ENCODE data around the gene KRT86. TPM values are rescaled to one million over a fixed set of nuclear protein-coding genes. Genes with fewer than 3 reads are reported as not detected.

The KRT86 gene
- total and polyA plus RNA-seq, 2 experiments from 2014 or later: 0.16 TPM; not detected in 1

GRCh38 chr12:52243856-52244614 lies 30.4 kb upstream of the KRT86 start:
- no peak overlapping the region for H3K4me3 Mint-ChIP-seq
- DNase-seq (ENCODE audit: low spot score): no peak
- peaks cover 22% of the 10 kb centered on the region for H3K27me3 Mint-ChIP-seq (ENCODE audit: insufficient read depth, low read depth, poor library complexity)
- Histone ChIP-seq H3K4me3 (no peak overlapping the region), H3K27ac (ENCODE audit: low read depth) (no peak overlapping the region), H3K27me3 (ENCODE audit: insufficient read depth) (0 out of 2 replicates have a peak, but pooled peaks cover under 1% of the 10 kb centered on the region), H3K79me2 (replicated peaks; ENCODE audit: insufficient read depth) (no peaks in the 10 kb centered on the region), H4K20me1 (replicated peaks; ENCODE audit: insufficient read depth) (no peaks in the 10 kb centered on the region), H3K9me2 (ENCODE audit: insufficient read depth) (no peaks in the 10 kb centered on the region), H3K36me3 (ENCODE audit: insufficient read depth) (no peaks in the 10 kb centered on the region), H3K4me1 (ENCODE audit: insufficient read depth) (no peaks in the 10 kb centered on the region), H3F3A (replicated peaks; ENCODE audit: low read depth) (no peaks in the 10 kb centered on the region), H2AFZ (no peak overlapping the region), H3K4me2 (no peak overlapping the region)
- H3K4me1 Mint-ChIP-seq: peaks cover 35% of the 10 kb centered on the region
- ATAC-seq: no peak
- TF ChIP-seq ZNF114 (CRISPR knock-in tag; IDR thresholded peaks at IDR 0.05) (no peak), CREB1 (CRISPR knock-in tag; IDR thresholded peaks at IDR 0.05; ENCODE audit: low read depth) (no peak), POLR2AphosphoS5 (IDR thresholded peaks at IDR 0.05; ENCODE audit: low read depth) (no peak), CTCF (conservative IDR thresholded peaks at IDR 0.05; ENCODE audit: low read depth in 2 of 2) (no peak)
- TF ChIP-seq, protein P1, sequence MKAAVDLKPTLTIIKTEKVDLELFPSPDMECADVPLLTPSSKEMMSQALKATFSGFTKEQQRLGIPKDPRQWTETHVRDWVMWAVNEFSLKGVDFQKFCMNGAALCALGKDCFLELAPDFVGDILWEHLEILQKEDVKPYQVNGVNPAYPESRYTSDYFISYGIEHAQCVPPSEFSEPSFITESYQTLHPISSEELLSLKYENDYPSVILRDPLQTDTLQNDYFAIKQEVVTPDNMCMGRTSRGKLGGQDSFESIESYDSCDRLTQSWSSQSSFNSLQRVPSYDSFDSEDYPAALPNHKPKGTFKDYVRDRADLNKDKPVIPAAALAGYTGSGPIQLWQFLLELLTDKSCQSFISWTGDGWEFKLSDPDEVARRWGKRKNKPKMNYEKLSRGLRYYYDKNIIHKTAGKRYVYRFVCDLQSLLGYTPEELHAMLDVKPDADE (IDR thresholded peaks at IDR 0.05): no peak
- TF ChIP-seq, protein P2, sequence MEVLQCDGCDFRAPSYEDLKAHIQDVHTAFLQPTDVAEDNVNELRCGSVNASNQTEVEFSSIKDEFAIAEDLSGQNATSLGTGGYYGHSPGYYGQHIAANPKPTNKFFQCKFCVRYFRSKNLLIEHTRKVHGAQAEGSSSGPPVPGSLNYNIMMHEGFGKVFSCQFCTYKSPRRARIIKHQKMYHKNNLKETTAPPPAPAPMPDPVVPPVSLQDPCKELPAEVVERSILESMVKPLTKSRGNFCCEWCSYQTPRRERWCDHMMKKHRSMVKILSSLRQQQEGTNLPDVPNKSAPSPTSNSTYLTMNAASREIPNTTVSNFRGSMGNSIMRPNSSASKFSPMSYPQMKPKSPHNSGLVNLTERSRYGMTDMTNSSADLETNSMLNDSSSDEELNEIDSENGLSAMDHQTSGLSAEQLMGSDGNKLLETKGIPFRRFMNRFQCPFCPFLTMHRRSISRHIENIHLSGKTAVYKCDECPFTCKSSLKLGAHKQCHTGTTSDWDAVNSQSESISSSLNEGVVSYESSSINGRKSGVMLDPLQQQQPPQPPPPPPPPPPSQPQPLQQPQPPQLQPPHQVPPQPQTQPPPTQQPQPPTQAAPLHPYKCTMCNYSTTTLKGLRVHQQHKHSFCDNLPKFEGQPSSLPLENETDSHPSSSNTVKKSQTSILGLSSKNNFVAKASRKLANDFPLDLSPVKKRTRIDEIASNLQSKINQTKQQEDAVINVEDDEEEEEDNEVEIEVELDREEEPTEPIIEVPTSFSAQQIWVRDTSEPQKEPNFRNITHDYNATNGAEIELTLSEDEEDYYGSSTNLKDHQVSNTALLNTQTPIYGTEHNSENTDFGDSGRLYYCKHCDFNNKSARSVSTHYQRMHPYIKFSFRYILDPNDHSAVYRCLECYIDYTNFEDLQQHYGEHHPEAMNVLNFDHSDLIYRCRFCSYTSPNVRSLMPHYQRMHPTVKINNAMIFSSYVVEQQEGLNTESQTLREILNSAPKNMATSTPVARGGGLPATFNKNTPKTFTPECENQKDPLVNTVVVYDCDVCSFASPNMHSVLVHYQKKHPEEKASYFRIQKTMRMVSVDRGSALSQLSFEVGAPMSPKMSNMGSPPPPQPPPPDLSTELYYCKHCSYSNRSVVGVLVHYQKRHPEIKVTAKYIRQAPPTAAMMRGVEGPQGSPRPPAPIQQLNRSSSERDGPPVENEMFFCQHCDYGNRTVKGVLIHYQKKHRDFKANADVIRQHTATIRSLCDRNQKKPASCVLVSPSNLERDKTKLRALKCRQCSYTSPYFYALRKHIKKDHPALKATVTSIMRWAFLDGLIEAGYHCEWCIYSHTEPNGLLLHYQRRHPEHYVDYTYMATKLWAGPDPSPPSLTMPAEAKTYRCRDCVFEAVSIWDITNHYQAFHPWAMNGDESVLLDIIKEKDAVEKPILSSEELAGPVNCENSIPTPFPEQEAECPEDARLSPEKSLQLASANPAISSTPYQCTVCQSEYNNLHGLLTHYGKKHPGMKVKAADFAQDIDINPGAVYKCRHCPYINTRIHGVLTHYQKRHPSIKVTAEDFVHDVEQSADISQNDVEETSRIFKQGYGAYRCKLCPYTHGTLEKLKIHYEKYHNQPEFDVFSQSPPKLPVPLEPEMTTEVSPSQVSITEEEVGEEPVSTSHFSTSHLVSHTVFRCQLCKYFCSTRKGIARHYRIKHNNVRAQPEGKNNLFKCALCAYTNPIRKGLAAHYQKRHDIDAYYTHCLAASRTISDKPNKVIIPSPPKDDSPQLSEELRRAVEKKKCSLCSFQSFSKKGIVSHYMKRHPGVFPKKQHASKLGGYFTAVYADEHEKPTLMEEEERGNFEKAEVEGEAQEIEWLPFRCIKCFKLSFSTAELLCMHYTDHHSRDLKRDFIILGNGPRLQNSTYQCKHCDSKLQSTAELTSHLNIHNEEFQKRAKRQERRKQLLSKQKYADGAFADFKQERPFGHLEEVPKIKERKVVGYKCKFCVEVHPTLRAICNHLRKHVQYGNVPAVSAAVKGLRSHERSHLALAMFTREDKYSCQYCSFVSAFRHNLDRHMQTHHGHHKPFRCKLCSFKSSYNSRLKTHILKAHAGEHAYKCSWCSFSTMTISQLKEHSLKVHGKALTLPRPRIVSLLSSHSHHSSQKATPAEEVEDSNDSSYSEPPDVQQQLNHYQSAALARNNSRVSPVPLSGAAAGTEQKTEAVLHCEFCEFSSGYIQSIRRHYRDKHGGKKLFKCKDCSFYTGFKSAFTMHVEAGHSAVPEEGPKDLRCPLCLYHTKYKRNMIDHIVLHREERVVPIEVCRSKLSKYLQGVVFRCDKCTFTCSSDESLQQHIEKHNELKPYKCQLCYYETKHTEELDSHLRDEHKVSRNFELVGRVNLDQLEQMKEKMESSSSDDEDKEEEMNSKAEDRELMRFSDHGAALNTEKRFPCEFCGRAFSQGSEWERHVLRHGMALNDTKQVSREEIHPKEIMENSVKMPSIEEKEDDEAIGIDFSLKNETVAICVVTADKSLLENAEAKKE (CRISPR knock-in tag; IDR thresholded peaks at IDR 0.05): no peak
- H3K36me3 Mint-ChIP-seq (ENCODE audit: low read depth): peaks cover 8% of the 10 kb centered on the region; the same call in 1 of the 3 replicates
- H3K9me3 Mint-ChIP-seq: no peaks in the 10 kb centered on the region
- H3K27ac Mint-ChIP-seq: no peak overlapping the region; the same call in 1 of the 2 replicates
